HEK293T (cell line): ENCODE results near the gene MTREX.

ENCODE experiments used
- BHLHE40 ChIP-seq: fragments of 450-650 bp; IDR thresholded peaks from 2 replicates; pipeline ENCODE4 v1.6.1; 2016; ENCODE audit warnings: mild to moderate bottlenecking, moderate library complexity, borderline replicate concordance
- CTBP1 ChIP-seq: fragments of 450-650 bp; IDR thresholded peaks from 2 replicates; pipeline ENCODE4 v1.6.1; 2016; ENCODE audit warnings: borderline replicate concordance
- FOXM1 ChIP-seq: fragments of 450-650 bp; IDR thresholded peaks from 2 replicates; pipeline ENCODE4 v1.6.1; 2017; ENCODE audit warnings: mild to moderate bottlenecking, borderline replicate concordance
- PKNOX1 ChIP-seq: fragments of 450-650 bp; IDR thresholded peaks from 2 replicates; pipeline ENCODE4 v1.6.1; 2016

GRCh38 chr5:55406292-55406691 is 98.5 kb downstream of the MTREX start:
- TF ChIP-seq CTBP1: no peak
- TF ChIP-seq BHLHE40: no peak
- TF ChIP-seq FOXM1: no peak
- no peak for TF ChIP-seq PKNOX1
